Erythroblast (primary cell): Measurements from ENCODE around the gene RNU6-9.

Experiments used
- GATA1 ChIP-seq: IDR thresholded peaks from 2 replicates; pipeline ENCODE4 v1.6.1; 2011; ENCODE audit warnings: low read depth, mild to moderate bottlenecking, control low read depth, low read length, moderate library complexity
- POLR2A ChIP-seq: IDR thresholded peaks from 2 replicates; pipeline ENCODE4 v1.6.1; 2011; ENCODE audit warnings: mild to moderate bottlenecking, low read length

DNA sequence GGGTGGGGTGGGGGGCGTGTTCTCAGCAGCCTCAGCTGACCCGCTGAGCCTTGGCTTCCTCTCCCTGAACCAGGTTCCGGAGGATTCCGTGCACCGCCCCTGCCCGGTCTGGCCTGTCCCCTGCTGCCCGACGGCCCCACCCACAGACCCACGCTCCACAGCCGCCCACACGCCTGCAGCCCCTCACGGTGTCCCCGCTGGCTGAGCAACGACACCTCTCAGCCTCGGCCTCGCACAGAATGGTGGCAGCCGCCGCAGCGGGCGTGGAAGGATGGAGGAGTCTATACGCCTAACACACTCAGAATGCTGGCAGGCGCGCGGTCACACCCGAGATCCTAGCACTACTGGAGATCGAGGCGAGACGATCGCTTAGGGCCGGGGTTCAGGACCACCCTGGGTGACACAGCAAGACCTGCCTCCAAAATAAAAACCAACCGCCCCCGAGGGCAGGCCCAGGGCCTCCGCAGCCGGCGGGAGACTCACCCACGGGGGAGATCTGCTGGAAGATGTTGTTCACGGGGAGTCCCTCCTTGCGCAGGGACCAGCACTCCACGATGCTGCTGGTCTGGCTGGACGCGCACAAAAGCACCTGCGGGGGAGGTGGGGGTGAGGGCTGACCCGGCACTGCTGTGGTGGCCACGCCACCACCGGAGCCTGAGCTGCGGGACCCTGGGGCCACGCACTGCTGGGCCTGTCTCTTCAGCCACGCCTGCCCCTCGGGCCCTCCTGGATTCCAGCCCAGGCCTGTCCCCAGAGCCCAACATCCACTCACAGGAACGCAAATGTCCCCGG lies 8.7 kb upstream of the RNU6-9 start:
- TF ChIP-seq POLR2A (no peak), GATA1 (no peak)
